GM19099 (cell line): ENCODE measurements around the gene DEFB121.

Source experiments
- POLR2A ChIP-seq: IDR thresholded peaks from 3 replicates; pipeline ENCODE4 v1.6.1; 2011; ENCODE audit warnings: low read depth; ENCODE audit not compliant: insufficient read length; ENCODE audit errors: extremely low read depth

Gene DEFB121

DNA sequence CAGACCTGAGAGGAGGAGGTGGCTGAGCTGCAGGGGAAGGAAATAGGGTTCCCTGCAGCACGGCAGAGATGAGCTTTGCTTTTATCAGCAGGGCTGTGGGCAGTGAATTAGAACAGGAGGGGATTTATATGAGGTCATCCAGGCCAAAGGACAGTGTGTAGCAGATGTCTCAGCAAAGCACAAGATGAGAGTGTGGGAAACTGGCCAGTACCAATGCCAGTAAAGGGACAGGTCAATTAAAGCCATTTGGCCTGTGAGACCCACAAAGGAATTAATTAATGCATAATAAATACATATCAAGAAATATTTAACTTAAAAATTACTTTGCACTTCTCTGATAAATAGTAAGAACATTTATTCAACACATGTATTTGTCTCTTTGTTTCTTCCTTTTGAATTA lies 15.5 kb downstream of the DEFB121 start, which contains the start of gene DEFB119:
Gene DEFB119 (minus strand): TSS at position 101 of the 400 bp plus-strand sequence. CDS start 107 bp downstream, outside the sequence.
- no peak for TF ChIP-seq POLR2A

DNA sequence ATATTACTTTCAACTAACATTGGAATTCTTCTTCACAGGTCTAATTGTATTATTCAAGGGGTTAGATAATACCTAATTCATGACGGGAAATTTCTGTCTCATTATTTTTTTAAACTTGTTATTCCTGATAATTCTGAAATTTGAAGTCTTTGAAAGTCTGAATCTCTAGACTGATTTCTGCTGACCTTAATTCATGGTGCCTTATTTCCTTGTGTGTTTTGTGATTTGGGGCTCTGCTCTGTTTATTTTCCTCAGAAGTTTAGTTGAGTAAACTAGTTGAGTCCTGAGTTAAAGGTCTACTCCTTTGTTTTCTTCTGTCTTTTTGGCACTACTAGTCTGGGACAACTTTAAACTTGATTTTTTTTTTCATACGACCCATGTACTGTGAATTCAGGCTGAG lies 31.7 kb downstream of the DEFB121 start:
- no peak for TF ChIP-seq POLR2A

DNA sequence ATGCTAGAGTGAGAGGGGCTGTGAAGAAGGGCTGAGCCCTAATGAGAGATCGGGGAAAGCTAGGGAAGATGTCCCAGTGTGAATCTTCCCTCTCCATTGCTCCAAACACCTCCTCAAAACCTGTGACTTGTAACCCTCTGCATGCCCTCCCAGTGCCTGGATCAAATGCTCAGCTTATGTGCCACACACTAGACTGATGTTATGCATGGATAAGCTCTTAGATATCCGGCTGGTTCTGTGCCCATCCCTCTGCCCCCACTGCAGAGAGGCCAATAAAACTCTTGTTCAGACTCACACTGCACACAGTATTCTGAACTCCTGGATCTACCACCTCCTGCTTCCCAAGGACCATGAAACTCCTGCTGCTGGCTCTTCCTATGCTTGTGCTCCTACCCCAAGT lies 37.7 kb downstream of the DEFB121 start, which contains the start of gene DEFB118:
Gene DEFB118 (plus strand): TSS at position 301 of the 400 bp plus-strand sequence. CDS start 50 bp downstream, at position 351.
- no peak for TF ChIP-seq POLR2A

DNA sequence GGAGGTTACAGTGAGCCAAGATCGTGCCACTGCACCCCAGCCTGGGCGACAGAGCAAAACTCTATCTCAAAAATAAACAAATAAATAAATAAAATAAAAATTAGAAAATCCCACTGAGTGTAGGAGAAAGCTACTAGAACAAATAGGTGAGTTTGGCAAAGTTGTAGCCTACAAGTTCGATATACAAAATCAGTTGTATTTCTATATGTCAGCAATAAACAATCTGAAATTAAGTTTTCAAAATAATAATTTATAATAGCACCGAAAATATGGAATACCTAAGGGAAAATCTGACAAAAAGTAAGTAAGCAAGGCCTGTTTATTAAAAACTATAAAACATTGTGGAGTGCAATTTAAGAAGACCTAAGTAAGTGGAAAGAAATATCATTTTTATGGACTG lies 42.7 kb downstream of the DEFB121 start:
- TF ChIP-seq POLR2A: no peak

DNA sequence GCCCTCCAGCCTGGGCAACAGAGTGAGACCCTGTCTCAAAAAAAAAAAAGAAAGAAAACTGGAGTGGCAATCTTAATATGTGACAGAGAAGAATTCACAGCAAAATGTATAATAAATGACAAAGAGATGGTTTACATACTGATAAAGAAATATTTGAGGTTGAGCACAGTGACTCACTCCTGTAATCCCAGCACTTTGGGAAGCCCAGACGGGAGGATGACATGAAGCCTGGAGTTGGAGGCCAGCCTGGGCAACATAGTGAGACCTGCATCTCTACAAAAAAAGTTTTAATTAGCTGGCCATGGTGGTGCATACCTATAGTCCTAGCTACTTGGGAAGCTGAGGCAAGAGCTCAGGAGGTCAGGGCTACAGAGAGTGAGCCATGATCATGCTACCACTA lies 50.0 kb downstream of the DEFB121 start:
- TF ChIP-seq POLR2A: no peak
